Liver (tissue), 3 donors: ENCODE results near the gene BTK.
"Not testable (repeated sequence)": the region's sequence is repeated elsewhere in the genome, so short reads cannot be mapped to it uniquely, and the experiment has no call there.

Experiments
- EGR1 ChIP-seq, 2 donors: IDR thresholded peaks; 2 replicates each; pipeline ENCODE4 v1.6.1; 2016 to 2018; ENCODE audit warnings: antibody characterized with exemption in 2 of 2, low read depth in 2 of 2
- HNF4G ChIP-seq: IDR thresholded peaks from 2 replicates; pipeline ENCODE4 v1.6.1; 2016; ENCODE audit warnings: antibody characterized with exemption
- JUND ChIP-seq, 2 donors: IDR thresholded peaks; 2 replicates each; pipeline ENCODE4 v1.6.1; 2016; ENCODE audit warnings: antibody characterized with exemption in 2 of 2
- RXRA ChIP-seq, 2 donors: IDR thresholded peaks; 2 replicates each; pipeline ENCODE4 v1.6.1; 2017 to 2018; ENCODE audit warnings: antibody characterized with exemption in 2 of 2, mild to moderate bottlenecking in 1 of 2
- SP1 ChIP-seq: IDR thresholded peaks from 2 replicates; pipeline ENCODE4 v1.6.1; 2018; ENCODE audit warnings: antibody characterized with exemption, mild to moderate bottlenecking
- TAF1 ChIP-seq: conservative IDR thresholded peaks from 2 replicates; pipeline ENCODE4 v1.6.1; 2016; ENCODE audit warnings: antibody characterized with exemption, mild to moderate bottlenecking
- YY1 ChIP-seq: IDR thresholded peaks from 2 replicates; pipeline ENCODE4 v1.6.1; 2016; ENCODE audit warnings: antibody characterized with exemption, mild to moderate bottlenecking
- TF ChIP-seq, protein P1 (sequence below): fragments of 150-350 bp; IDR thresholded peaks from 2 replicates; pipeline ENCODE4 v1.5.1; 2017; ENCODE audit warnings: improper control_type of control experiment, low read depth, low read length; ENCODE audit not compliant: missing input control
- TF ChIP-seq, protein P2 (sequence below): IDR thresholded peaks from 2 replicates; pipeline ENCODE4 v1.6.1; 2016; ENCODE audit warnings: antibody characterized with exemption, mild to moderate bottlenecking
- TF ChIP-seq, protein P3 (sequence below): IDR thresholded peaks from 2 replicates; pipeline ENCODE4 v1.6.1; 2016; ENCODE audit warnings: antibody characterized with exemption
- TF ChIP-seq, protein P4 (sequence below): IDR thresholded peaks from 2 replicates; pipeline ENCODE4 v1.6.1; 2016; ENCODE audit warnings: antibody characterized with exemption
- TF ChIP-seq, protein P5 (sequence below): IDR thresholded peaks from 2 replicates; pipeline ENCODE4 v1.6.1; 2016; ENCODE audit warnings: antibody characterized with exemption
- donor health status: healthy.
- donor health status: healthy.

DNA sequence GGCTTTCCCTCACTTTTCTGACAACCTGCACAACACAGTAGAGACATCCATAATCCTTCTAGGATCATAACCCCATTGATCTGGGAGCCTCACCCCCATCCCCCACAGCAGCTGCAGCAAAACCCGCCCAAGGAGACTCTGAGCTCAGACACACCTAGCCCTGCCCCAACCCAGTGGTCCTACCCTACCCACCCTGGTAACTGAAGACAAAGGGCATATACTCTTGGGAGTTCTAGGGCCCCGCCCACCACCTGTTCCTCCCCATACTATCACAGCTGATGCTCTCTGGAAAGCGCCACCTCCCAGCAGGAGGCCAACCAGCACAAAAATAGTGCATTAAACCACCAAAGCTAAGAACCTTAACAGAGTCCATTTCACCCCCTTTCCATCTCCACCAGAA, 59.4 kb downstream of the BTK start:
- TF ChIP-seq YY1; RXRA (IDR thresholded peaks at IDR 0.05); SP1; HNF4G; JUND (IDR thresholded peaks at IDR 0.05); EGR1 (IDR thresholded peaks at IDR 0.05; ENCODE audit: low read depth in 2 of 2); TAF1: not testable (repeated sequence)
- TF ChIP-seq, protein P1, sequence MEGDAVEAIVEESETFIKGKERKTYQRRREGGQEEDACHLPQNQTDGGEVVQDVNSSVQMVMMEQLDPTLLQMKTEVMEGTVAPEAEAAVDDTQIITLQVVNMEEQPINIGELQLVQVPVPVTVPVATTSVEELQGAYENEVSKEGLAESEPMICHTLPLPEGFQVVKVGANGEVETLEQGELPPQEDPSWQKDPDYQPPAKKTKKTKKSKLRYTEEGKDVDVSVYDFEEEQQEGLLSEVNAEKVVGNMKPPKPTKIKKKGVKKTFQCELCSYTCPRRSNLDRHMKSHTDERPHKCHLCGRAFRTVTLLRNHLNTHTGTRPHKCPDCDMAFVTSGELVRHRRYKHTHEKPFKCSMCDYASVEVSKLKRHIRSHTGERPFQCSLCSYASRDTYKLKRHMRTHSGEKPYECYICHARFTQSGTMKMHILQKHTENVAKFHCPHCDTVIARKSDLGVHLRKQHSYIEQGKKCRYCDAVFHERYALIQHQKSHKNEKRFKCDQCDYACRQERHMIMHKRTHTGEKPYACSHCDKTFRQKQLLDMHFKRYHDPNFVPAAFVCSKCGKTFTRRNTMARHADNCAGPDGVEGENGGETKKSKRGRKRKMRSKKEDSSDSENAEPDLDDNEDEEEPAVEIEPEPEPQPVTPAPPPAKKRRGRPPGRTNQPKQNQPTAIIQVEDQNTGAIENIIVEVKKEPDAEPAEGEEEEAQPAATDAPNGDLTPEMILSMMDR, result not testable (repeated sequence)
- TF ChIP-seq, protein P2, sequence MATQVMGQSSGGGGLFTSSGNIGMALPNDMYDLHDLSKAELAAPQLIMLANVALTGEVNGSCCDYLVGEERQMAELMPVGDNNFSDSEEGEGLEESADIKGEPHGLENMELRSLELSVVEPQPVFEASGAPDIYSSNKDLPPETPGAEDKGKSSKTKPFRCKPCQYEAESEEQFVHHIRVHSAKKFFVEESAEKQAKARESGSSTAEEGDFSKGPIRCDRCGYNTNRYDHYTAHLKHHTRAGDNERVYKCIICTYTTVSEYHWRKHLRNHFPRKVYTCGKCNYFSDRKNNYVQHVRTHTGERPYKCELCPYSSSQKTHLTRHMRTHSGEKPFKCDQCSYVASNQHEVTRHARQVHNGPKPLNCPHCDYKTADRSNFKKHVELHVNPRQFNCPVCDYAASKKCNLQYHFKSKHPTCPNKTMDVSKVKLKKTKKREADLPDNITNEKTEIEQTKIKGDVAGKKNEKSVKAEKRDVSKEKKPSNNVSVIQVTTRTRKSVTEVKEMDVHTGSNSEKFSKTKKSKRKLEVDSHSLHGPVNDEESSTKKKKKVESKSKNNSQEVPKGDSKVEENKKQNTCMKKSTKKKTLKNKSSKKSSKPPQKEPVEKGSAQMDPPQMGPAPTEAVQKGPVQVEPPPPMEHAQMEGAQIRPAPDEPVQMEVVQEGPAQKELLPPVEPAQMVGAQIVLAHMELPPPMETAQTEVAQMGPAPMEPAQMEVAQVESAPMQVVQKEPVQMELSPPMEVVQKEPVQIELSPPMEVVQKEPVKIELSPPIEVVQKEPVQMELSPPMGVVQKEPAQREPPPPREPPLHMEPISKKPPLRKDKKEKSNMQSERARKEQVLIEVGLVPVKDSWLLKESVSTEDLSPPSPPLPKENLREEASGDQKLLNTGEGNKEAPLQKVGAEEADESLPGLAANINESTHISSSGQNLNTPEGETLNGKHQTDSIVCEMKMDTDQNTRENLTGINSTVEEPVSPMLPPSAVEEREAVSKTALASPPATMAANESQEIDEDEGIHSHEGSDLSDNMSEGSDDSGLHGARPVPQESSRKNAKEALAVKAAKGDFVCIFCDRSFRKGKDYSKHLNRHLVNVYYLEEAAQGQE, result not testable (repeated sequence)
- TF ChIP-seq, protein P3, sequence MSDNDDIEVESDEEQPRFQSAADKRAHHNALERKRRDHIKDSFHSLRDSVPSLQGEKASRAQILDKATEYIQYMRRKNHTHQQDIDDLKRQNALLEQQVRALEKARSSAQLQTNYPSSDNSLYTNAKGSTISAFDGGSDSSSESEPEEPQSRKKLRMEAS, result not testable (repeated sequence)
- TF ChIP-seq, protein P4, sequence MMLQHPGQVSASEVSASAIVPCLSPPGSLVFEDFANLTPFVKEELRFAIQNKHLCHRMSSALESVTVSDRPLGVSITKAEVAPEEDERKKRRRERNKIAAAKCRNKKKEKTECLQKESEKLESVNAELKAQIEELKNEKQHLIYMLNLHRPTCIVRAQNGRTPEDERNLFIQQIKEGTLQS, result not testable (repeated sequence)
- TF ChIP-seq, protein P5, sequence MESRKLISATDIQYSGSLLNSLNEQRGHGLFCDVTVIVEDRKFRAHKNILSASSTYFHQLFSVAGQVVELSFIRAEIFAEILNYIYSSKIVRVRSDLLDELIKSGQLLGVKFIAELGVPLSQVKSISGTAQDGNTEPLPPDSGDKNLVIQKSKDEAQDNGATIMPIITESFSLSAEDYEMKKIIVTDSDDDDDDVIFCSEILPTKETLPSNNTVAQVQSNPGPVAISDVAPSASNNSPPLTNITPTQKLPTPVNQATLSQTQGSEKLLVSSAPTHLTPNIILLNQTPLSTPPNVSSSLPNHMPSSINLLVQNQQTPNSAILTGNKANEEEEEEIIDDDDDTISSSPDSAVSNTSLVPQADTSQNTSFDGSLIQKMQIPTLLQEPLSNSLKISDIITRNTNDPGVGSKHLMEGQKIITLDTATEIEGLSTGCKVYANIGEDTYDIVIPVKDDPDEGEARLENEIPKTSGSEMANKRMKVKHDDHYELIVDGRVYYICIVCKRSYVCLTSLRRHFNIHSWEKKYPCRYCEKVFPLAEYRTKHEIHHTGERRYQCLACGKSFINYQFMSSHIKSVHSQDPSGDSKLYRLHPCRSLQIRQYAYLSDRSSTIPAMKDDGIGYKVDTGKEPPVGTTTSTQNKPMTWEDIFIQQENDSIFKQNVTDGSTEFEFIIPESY, result not testable (repeated sequence)
